Activated gamma-delta T cell (primary cell): Measurements from ENCODE around the gene MPHOSPH6.
"Not testable (repeated sequence)": the region's sequence is repeated elsewhere in the genome, so short reads cannot be mapped to it uniquely, and the experiment has no call there.

Experiments used
- DNase-seq: peaks from one replicate; lab custom pipeline; 2025; lab: John Stamatoyannopoulos, UW

Gene MPHOSPH6

DNA sequence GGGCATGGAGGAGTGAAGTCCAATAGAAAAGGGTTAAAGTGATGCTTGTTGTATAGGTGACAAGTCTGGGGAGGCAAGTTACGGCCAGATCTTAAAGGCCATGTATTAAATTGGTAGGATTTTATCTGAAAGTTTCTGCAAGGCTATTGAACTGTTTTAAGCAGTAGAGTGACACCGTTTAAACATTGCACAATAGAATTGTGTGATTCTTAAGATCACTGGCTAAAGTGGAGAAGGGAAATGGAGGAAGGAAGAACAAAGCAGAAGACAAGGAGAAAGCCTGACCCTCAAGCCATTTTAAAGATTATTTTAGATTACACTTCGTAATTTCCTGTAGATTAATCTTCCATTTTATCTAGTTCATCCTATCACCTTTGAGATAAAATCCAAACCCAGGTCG, 5.6 kb upstream of the MPHOSPH6 start:
- no peak for DNase-seq

GRCh38 chr16:82167670-82168069, 2.4 kb downstream of the MPHOSPH6 start:
- DNase-seq: no peak

GRCh38 chr16:82160226-82160625, 9.8 kb downstream of the MPHOSPH6 start:
- DNase-seq: no peak

- no peak for DNase-seq
Measured at GRCh38 chr16:82157836-82158235, 12.2 kb downstream of the MPHOSPH6 start.

GRCh38 chr16:82157534-82157812, 12.6 kb downstream of the MPHOSPH6 start:
- no peak for DNase-seq

DNA sequence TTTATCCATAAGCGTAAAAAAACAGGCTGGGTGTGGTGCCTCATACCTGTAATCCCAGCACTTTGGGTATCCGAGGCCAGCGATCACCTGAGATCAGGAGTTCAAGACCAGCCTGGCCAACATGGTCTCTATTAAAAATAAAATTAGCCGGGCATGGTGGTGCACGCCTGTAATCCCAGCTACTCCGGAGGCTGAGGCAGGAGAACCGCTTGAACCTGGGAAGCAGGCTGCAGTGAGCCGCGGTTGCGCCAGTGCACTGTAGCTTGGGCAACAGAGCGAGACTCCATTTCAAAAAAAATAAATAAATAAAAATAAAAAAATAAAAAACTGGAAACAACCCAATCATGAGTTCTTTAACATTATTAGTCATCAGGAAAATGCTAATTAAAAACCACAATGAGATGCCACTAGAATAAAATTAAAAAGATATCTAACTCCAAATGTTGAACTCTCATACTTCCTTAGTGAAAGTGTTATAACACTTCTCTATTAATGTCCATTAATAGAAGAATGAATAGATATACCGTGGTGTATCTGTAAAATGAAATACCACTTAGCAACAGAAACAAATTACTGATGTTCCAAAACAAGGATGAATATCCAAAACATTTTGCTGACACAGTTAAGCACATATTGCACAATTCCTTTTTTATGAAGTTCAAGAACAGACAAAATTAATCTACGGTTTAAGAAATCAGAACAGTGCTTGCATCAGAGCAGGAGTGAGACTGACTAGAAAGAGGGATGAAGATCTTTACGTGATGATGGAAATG, 13.1 kb downstream of the MPHOSPH6 start:
- no peak for DNase-seq

- DNase-seq: no peak
Measured at GRCh38 chr16:82152641-82153112, 17.3 kb downstream of the MPHOSPH6 start.

DNA sequence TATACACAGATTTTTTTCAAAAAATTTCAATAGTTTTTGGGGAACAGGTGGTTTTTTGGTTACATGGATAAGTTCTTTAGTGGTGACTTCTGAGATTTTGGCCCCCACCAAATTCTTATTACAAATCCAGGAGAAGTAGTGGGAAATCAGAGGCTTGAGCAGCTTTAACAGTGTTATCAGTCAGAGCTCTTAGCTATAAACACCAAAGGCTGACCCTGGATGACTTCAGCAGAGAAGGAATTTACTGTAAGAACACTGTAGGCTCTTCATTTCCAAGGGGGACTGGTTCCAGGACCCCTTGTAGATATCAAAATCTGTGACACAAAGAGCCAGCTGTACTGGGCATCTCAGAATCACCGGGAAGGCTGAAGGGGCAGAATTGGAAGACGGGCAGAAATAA, 17.8 kb downstream of the MPHOSPH6 start:
- DNase-seq: no peak

DNA sequence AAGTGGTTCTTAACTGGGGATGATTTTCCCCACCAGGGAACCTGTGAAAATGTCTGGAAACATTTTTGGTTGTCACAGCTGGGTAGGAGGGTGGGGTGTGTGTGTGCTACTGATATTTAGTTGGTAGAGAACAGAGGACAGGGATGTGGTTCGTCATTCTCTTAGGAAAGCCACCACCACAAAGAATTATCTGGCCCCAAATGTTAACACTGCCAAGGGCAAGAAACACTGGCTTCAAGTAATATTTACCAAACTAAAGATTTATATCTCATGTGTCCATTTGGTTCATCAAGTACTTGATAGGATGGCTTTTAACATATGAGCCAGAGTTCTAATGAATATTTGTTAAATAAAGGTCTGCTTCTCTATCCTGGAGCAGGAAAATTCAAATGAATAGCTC, 19.5 kb downstream of the MPHOSPH6 start:
- no peak for DNase-seq

- no peak for DNase-seq
Measured at GRCh38 chr16:82149536-82149935, 20.5 kb downstream of the MPHOSPH6 start.

DNA sequence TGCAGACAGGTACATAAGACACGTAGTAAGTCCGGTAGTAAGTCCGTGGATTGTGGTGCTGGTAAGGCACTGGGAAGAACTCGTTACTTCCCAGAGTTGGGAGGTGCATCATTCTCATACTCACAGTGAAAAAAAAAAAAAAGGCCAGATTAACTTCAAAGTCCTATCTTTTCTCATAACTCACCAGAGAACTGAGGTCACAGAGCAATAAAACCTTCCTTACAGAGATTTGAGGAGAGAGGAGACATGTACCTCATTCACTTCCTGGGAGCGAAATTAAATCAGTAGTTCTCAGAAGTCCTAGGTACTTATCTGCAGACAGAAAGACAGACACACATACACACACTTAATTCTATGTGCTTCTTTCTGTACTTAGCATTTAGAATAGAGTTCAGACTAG, 22.5 kb downstream of the MPHOSPH6 start:
- DNase-seq: no peak

GRCh38 chr16:82146957-82147356, 23.1 kb downstream of the MPHOSPH6 start:
- no peak for DNase-seq

- DNase-seq: no peak
Measured at GRCh38 chr16:82146556-82146955, 23.5 kb downstream of the MPHOSPH6 start.

DNA sequence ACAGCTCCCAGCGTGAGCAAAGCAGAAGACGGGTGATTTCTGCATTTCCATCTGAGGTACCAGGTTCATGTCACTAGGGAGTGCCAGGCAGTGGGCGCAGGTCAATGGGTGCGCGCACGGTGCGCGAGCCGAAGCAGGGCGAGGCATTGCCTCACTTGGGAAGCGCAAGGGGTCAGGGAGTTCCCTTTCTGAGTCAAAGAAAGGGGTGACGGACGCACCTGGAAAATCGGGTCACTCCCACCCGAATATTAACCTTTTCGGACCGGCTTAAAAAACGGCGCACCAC, 30.8 kb downstream of the MPHOSPH6 start:
- DNase-seq: not testable (repeated sequence)

DNA sequence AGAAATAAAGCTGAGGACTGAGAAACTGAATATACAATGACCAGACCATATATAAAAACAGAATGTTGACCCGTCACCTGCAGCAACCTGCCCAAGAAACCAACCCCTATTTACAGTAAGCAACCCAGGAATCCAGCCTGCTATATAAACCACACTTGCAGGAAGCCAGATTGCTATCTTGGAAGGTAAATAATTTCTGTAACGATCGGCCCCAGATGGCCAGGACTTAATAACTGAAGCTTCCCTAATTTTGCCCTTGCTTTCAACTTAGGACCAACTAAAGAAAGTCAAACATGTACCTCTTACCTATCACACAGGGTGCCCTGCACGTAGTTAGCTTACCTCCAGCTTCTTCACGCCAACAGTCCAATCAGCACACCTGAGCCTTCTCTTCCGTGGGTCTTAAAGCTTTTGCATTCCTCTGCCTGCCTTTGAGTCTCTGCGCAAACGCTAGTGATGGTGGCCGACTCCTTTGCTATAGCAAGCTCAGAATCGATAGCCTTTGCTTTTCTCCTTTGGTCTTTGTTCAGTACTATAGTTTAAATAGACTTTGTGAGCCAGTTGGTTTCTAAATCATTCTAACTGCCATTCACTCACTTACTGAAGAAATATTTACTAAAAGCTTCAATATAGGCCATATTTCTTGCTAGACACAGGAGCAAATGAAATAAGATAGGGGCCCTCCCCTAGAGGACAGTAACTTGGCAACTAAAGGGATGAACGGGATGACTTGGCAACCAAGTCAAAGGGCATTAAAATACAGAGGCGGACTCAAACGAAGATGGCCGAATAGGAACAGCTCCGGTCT, 31.3 kb downstream of the MPHOSPH6 start:
- DNase-seq: no peak

DNA sequence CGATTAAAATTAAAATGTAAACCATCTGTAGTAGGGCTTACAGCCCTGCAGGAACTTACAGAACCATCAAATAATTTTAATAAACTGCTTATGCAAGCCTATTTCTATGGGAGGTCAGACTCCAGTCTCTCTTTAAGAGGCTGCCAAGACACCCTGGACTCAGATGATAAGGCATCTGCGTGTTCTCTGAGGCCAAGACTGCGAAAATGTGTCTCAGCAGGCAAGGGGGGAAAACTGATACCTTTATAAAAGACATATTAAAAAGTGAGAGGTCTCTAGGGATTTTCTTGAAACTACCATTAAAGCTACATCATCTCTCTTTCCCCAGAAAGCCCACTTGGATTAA, 32.2 kb downstream of the MPHOSPH6 start:
- no peak for DNase-seq

DNA sequence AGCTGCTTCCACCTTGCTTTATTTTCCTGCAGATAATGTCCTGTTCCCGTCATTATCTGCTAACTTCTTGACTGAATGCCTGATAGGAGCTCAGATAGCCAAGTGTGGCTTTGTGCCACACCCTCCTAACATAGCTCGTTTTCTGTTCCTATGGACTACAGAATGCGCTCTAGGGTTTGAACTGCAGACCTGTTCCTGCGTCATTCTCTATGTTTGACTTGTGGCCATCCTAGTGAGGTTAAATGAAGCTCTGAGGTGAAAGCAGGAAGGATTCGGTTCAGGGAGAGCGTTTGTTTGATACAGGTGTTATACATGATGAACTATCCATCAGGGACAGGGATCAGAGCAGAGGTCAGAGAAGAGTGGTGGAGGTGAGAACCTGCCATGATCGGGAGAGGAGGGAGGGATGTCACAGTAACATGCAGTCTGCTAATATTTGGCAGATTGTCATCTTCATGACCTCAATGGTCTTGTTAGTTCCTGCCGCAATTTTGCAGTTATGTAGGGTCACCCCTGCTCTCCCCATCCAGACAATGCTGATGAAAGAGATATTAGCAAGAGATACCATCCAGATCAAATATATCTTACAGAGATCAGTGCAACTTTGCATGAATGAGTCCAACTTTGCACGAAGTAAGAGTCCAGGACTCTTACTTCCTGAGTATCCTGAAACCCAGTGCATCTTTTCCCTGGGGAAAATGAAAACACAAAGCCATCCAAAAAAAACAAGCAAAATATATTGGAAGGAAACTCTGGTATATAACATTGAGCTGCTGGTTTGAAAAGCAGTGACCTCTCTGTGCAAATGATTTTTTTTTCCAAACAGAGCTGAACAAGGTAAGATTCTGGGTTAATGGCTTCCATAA, 32.8 kb downstream of the MPHOSPH6 start:
- DNase-seq: no peak

DNA sequence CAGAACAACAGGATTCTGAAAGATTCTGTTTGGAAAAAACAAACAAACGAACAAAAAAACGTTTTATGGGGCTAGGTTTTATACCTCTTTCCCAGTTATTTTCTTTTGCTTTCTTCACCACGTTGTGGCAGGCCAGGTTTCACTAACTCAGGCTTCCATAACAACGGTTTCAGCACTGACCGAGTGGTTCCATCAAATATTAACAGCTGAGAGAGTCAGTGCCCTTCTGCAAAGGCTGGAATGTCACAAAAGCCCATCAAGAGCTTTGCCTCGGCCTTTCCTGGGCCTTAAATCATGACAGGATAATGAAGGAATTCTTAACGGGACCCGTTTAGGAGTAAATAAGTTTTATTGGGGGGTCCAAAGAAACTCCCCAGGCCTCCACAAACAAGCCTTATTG, 34.2 kb downstream of the MPHOSPH6 start:
- no peak for DNase-seq

DNA sequence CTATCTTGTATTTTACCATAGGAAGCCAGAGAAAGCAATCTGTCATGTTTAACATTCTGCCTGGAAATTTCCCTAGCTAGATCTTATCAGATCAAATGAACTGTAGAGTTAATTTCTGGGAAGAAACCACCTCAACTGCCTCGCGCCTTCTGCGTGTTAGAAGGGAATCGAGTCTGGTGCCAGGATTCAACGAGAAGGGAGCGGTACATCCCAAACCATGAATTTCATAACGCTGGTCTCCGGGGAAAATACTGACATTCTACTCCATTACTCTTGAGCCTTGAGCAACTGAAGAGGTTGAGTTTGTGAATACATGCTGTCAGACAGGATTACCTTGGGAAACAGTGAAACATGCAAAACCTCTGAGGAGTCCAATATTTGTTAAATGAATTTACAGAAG, 35.2 kb downstream of the MPHOSPH6 start:
- no peak for DNase-seq

- DNase-seq: no peak
Measured at GRCh38 chr16:82133798-82134197, 36.2 kb downstream of the MPHOSPH6 start.

DNA sequence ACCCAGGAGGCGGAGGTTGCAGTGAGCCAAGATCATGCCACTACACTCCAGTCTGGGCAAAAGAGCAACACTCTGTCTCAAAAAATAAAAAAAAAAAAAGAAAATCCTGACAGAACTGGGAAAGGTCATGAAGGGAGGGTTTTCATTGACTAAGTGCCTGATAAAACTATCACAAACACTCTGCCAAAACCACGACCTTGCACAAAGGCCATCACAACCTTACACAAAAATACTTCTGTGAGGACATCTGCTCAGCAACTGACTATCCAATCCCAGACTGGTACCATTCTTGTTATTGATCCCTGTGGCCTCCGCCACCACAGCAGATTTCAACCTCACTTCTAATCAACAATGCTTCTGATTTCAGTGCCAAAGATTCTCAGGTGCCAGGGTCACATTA, 40.1 kb downstream of the MPHOSPH6 start:
- DNase-seq: no peak

- no peak for DNase-seq
Measured at GRCh38 chr16:82124651-82125050, 45.4 kb downstream of the MPHOSPH6 start.

GRCh38 chr16:82119405-82119804, 50.6 kb downstream of the MPHOSPH6 start:
- no peak for DNase-seq
